ENCODE data around the gene ERAP2.

The ERAP2 gene

GRCh38 chr5:96967400-96967799 lies 91.1 kb downstream of the ERAP2 start:
- no peak for DNase-seq

- no peak for DNase-seq
Measured at GRCh38 chr5:96968074-96968473, 91.8 kb downstream of the ERAP2 start.

GRCh38 chr5:96968614-96969013 lies 92.3 kb downstream of the ERAP2 start:
- DNase-seq: no peak
